Testis (tissue), 3 donors: ENCODE results near the gene SEMA4D. TPM values are rescaled to one million over a fixed set of nuclear protein-coding genes. Genes with fewer than 3 reads are reported as not detected.

Experiments
- DNase-seq: peaks from one replicate; pipeline ENCODE4 v3.0.0-alpha.2; 2019
- H3K27ac ChIP-seq, 2 donors: fragments of 200-600 bp; sonication (generic); one replicate each; pipeline ENCODE4 v1.5.1; 2019
- H3K27me3 ChIP-seq: fragments of 200-600 bp; sonication (generic); one replicate; pipeline ENCODE4 v1.5.1; 2019
- H3K36me3 ChIP-seq: fragments of 200-600 bp; sonication (generic); one replicate; pipeline ENCODE4 v1.5.1; 2017; ENCODE audit warnings: low read depth; ENCODE audit errors: missing control alignments
- H3K4me1 ChIP-seq: fragments of 200-600 bp; sonication (generic); one replicate; pipeline ENCODE4 v1.5.1; 2019
- H3K4me3 ChIP-seq, 2 donors: fragments of 200-600 bp; sonication (generic); one replicate each; pipeline ENCODE4 v1.5.1; 2017 to 2019
- H3K9me3 ChIP-seq: fragments of 200-600 bp; sonication (generic); one replicate; pipeline ENCODE4 v1.5.1; 2017
- POLR2A ChIP-seq: fragments of 450-650 bp; IDR thresholded peaks from one replicate; pipeline ENCODE4 v1.6.1; 2017; ENCODE audit warnings: antibody characterized with exemption, mild to moderate bottlenecking, moderate library complexity
- WGBS, 2 donors: methylation state at CpG; one replicate each; pipeline ENCODE4 v1.1.5; 2018; 5-methylcytosine and 5-hydroxymethylcytosine counted together
- intact Hi-C: fragments of 100-400 bp; cut with DNase I; formaldehyde crosslinking; loops from one replicate; pipeline ENCODE4 v1.15.1; 2023; ENCODE audit warnings: low total_unique reads
- polyA plus RNA-seq: library from polyadenylated mRNA; stranded (reverse); fragments of 350-450 nt; fragmentation: Illumina TruSeq; extraction: RNeasy Lipid Tissue Mini Kit (QIAGEN cat#74804); gene quantifications from one replicate; pipeline ENCODE4 v1.2.3, GENCODE V29; 2014; ENCODE audit warnings: low read depth, low replicate concordance; ENCODE audit not compliant: insufficient read depth
- total RNA-seq, 2 donors: library from RNA; depleted of rRNA; stranded (reverse); fragments of >200 nt; gene quantifications; one replicate each; pipeline ENCODE4 v1.2.3, GENCODE V29; 2016
- TF ChIP-seq, protein P1 (sequence below), 3 experiments: fragments of 450-650 bp in 2 of 3; fragments of 200-600 bp in 1 of 3; sonication (generic) in 1 of 3; IDR thresholded peaks; one replicate each; pipeline ENCODE4 v1.5.1; 2016 to 2019; ENCODE audit warnings: antibody characterized with exemption in 3 of 3, mild to moderate bottlenecking in 2 of 3, moderate library complexity in 1 of 3

Gene SEMA4D
- total and polyA plus RNA-seq, 3 donors from 2014 or later = 26.2 to 53.1 (median 38.7) TPM

DNA sequence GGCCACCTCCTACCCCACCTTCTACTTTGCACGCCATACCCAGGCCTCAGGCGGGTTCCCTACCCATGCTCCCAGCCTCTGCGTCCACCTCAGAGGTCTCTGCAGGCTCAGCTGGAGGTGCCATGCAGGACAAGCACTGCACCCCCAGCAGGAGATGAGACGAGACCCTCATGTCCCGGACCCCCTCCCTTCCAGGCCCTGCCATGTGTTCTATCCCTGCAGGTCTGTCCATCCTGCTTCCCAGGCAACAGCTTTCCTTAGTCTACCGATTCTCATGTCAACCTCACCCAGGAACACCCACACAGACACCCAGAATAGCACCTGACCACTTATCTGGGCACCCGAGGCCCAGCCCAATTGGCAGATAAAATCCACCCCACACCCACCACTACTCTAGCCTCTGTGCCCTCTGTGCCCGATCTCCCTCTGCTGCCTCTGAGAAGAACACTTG, 52.1 kb downstream of the SEMA4D start:
- no peaks in the 10 kb centered on the region for H3K27me3 ChIP-seq
- intact Hi-C loops = no loop called here
- peaks cover 16% of the 10 kb centered on the region for H3K4me1 ChIP-seq

DNA sequence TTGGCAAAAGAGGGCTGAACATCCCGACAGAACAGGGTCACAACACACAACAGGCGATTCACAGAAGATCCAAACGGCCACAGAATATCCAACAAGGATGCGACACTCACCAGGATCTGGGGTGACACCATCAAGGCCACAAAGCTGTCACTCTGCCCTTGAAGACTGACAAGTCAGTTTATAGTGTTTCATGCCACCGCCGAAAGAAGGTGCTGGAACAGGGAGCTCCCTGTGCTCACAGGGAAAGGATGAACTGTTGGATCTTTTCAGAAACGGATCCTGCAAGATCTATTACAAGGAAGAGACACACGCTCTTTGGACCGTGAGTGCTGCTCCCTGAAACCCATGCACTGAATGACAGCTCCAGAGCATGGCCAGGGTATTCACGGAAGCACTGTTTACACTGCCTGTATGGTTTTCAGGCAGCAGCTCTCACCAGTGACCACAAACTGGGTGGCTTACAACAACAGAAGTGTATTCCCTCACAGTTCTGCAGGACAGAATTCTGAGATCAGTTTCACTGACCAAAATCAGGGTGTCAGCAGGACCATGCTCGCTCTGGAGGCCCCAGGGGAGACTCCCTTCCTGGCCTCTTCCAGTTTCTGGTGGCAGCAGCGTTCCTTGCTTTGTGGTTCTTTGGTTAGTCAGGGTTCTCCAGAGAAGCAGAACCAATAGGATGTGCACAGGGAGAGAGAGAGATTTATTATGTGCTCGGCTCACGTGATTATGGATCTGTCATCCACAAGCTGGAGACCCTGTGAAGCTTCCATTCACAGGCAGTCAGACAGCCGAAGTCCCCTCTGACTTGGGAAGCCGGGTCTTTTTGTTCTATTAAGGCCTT, 52.8 kb downstream of the SEMA4D start:
- Histone ChIP-seq H3K9me3 (no peaks in the 10 kb centered on the region), H3K36me3 (no peaks in the 10 kb centered on the region), H3K27ac (no peak overlapping the region), H3K4me1 (peaks cover 20% of the 10 kb centered on the region), H3K27me3 (no peaks in the 10 kb centered on the region), H3K4me3 (no peak overlapping the region)
- DNase-seq = no peak
- intact Hi-C loops = no loop called here
- no peak for TF ChIP-seq POLR2A
- TF ChIP-seq, protein P1, sequence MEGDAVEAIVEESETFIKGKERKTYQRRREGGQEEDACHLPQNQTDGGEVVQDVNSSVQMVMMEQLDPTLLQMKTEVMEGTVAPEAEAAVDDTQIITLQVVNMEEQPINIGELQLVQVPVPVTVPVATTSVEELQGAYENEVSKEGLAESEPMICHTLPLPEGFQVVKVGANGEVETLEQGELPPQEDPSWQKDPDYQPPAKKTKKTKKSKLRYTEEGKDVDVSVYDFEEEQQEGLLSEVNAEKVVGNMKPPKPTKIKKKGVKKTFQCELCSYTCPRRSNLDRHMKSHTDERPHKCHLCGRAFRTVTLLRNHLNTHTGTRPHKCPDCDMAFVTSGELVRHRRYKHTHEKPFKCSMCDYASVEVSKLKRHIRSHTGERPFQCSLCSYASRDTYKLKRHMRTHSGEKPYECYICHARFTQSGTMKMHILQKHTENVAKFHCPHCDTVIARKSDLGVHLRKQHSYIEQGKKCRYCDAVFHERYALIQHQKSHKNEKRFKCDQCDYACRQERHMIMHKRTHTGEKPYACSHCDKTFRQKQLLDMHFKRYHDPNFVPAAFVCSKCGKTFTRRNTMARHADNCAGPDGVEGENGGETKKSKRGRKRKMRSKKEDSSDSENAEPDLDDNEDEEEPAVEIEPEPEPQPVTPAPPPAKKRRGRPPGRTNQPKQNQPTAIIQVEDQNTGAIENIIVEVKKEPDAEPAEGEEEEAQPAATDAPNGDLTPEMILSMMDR (IDR thresholded peaks at IDR 0.05) = no peak
- 86 to 87% methylated on average over 16 of the region's 16 CpGs for WGBS, 2 donors

More for the DNA sequence above, 52.1 kb downstream of the SEMA4D start:
- TF ChIP-seq POLR2A = no peak
- TF ChIP-seq, protein P1 (IDR thresholded peaks at IDR 0.05) = no peak
- H3K36me3 ChIP-seq = no peaks in the 10 kb centered on the region
- WGBS, 2 donors = 89 to 94% methylated on average over 6 to 8 of the region's 8 CpGs
- no peak overlapping the region for H3K4me3 ChIP-seq
- no peak overlapping the region for H3K27ac ChIP-seq
- H3K9me3 ChIP-seq = no peaks in the 10 kb centered on the region
- DNase-seq = no peak

DNA sequence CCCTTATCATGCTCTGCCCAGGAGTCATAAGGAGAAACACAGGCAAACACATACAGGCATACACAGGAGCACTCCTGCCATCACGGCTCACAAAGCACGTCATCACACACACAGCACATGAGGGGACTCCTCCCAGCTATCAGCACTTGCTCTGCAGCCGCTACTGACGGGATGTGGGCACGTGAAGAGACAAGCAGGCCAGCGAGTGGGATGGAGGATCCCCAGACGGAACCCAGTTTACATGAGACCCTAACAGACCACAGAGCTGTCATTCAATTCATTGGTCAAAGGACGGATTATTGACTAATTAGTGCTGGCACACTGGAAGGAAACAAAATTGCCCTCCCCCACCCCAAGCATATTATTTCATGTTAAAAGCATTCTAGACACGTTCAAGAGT, 53.6 kb downstream of the SEMA4D start:
- intact Hi-C loops = no loop called here
- TF ChIP-seq, protein P1 (IDR thresholded peaks at IDR 0.05) = no peak
- TF ChIP-seq POLR2A = no peak
- Histone ChIP-seq H3K9me3 (no peaks in the 10 kb centered on the region), H3K27me3 (no peaks in the 10 kb centered on the region), H3K27ac (no peak overlapping the region), H3K4me1 (peaks cover 20% of the 10 kb centered on the region), H3K4me3 (no peak overlapping the region), H3K36me3 (no peaks in the 10 kb centered on the region)
- no peak for DNase-seq
- 83 to 92% methylated on average over 9 of the region's 9 CpGs for WGBS, 2 donors

- Histone ChIP-seq H3K27me3 (no peaks in the 10 kb centered on the region), H3K9me3 (no peaks in the 10 kb centered on the region), H3K4me3 (no peak overlapping the region), H3K4me1 (peaks cover 20% of the 10 kb centered on the region), H3K36me3 (no peaks in the 10 kb centered on the region), H3K27ac (no peak overlapping the region)
- intact Hi-C loops = no loop called here
- DNase-seq = no peak
- TF ChIP-seq POLR2A = no peak
- TF ChIP-seq, protein P1 (IDR thresholded peaks at IDR 0.05) = no peak
- 47 to 52% methylated on average over 6 to 12 of the region's 22 CpGs for WGBS, 2 donors
These were observed 54.7 kb downstream of the SEMA4D start for GRCh38 chr9:89442981-89443814.
